ENCODE results near the gene NEURL1B.

The NEURL1B gene

DNA sequence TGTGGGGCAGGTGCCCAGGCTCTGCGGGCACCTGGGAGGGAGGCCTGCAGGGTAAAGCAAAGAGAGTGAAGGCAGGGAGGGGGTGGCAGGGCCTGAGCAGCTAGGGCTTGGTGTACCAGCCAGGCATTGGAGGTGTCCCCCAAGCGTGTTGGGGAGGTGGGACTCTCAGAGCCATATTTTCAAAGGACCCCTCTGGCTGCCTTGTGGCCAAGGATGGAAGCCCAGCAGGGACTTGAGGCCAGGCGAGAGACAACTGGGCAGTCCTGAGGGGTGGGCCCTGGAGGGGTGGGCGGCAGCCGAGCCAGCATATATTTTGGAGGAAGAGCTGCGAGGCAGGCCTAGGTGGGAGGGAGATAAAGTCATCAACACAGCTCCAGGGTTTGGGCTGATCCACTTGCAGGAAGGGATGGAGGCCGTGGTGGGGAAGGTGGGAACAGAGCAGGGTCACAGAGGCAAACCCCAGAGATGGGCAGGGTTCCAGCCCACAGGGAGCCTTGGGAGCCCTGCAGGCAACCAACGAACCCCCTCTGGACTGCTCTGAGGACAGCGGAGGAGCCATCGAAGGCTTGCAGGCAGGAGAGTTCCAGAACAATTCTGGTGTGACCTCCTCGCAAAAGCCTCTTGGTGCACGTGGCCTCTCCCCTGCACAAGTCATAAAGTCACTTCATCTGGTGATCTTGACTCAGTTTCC lies 94.2 kb downstream of the NEURL1B start:
- TF ChIP-seq, protein P1, sequence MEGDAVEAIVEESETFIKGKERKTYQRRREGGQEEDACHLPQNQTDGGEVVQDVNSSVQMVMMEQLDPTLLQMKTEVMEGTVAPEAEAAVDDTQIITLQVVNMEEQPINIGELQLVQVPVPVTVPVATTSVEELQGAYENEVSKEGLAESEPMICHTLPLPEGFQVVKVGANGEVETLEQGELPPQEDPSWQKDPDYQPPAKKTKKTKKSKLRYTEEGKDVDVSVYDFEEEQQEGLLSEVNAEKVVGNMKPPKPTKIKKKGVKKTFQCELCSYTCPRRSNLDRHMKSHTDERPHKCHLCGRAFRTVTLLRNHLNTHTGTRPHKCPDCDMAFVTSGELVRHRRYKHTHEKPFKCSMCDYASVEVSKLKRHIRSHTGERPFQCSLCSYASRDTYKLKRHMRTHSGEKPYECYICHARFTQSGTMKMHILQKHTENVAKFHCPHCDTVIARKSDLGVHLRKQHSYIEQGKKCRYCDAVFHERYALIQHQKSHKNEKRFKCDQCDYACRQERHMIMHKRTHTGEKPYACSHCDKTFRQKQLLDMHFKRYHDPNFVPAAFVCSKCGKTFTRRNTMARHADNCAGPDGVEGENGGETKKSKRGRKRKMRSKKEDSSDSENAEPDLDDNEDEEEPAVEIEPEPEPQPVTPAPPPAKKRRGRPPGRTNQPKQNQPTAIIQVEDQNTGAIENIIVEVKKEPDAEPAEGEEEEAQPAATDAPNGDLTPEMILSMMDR (IDR thresholded peaks at IDR 0.05; ENCODE audit: control extremely low read depth, extremely low read depth, low read depth, missing control alignments) = no peak
- ChIA-PET POLR2A (interaction anchor here (0.6 kb wide), 1 partner anchor 204 kb away, joined by 9 read pairs; no protein-coding TSS in a partner anchor), CTCF (interaction anchor here (1.1 to 3.2 kb wide), 7 partner anchors 8 to 197 kb away, joined by 3 to 11 read pairs (median 3); no protein-coding TSS in a partner anchor)
- DNase-seq (ENCODE audit: extremely low spot score) = no peak

DNA sequence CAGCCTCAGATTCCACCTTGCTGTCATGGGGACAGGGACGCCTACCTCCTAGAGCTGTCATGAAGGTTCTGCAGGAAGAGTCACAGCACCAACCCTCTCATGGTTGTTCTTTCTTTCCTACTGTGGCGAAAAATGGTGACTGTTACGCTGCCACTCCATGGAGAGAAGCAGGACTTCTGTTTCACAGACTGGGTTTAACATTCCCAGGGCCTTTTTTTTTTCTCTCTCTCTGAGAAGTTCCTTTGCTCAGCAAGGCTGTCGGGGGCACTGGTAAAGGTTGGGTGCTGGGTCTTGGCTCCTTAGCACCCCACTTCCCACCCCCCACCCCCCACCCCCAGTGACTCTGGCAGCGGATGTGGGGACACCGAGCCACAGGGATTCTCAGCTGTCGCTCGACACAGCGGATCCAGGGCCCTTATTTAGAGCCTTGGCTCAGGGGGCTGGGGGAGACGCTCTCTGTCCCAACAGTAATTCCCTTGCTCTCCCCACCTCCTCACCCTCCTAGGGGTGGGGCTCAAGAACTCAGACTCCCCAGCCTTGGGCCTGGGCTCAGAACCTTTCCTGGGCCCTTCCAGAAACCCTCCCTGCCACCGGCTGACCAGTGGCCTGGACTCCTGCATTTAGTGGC lies 95.6 kb downstream of the NEURL1B start:
- TF ChIP-seq, protein P1 (IDR thresholded peaks at IDR 0.05; ENCODE audit: control extremely low read depth, extremely low read depth, low read depth, missing control alignments) = no peak
- no peak for DNase-seq (ENCODE audit: extremely low spot score)
- ChIA-PET POLR2A (no interaction called here), CTCF (no interaction called here)

DNA sequence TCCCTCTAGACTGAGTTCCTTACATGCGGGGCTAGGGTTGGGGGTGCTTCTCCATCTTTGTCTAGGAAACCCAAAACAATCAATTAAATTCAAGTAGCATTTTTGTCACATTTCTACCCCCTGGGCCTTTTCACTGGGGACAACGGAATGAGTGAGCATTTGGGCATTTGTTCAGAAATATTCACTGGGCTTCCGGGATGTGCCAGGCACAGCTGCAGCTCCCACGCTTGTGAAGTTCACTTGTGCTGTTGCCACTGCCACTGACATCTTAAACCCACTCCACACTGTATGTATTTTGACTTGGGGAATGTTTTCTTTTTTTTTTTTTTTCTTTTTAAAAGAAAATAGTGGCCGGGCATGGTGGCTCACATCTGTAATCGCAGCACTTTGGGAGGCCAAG lies 98.3 kb downstream of the NEURL1B start:
- ChIA-PET POLR2A (no interaction called here), CTCF (no interaction called here)
- DNase-seq (ENCODE audit: extremely low spot score) = no peak
- TF ChIP-seq, protein P1 (IDR thresholded peaks at IDR 0.05; ENCODE audit: control extremely low read depth, extremely low read depth, low read depth, missing control alignments) = no peak

DNA sequence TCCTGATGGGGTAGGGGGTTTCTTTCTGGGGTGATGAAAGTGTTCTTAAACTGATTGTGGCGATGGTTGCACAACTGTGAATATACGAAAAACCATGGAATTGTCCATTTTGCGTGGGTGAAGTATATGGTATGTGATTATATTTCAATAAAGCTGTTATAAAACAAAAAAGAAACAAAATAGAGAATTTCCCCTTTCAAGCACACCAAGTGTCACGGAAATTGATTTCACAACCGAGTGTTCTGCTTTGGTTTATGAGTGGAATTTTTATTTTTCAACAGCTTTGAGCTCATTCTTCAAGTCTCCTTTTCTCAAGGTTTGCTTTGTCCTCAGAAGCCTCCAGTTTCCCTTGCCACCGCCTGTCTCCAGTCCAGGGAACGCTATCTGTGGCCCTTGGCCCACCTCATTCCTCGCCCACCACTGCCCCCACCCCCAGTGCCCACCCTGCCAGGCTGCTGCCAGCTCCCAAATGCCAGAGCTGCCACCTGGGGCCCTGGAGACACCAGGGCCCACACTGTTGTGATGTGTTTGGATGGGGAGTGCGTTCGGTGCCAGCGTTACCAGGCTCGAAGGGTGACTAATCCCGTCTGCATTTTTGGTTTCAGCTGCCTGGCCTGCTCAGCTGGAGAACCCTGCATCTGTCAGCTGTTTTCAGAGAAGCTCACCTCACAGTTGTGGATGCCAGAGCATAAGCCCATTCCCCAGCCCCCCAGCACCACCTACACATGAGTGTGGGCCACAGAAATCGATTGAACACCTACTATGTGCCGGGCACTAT lies 99.6 kb downstream of the NEURL1B start:
- CTCF ChIA-PET = interaction anchor here (1.0 to 1.5 kb wide), 3 partner anchors 8 to 26 kb away, joined by 3 read pairs; no protein-coding TSS in a partner anchor
- TF ChIP-seq, protein P1 (IDR thresholded peaks at IDR 0.05; ENCODE audit: control extremely low read depth, extremely low read depth, low read depth, missing control alignments) = no peak
- DNase-seq (ENCODE audit: extremely low spot score) = no peak
- POLR2A ChIA-PET = no interaction called here
